Loucy (cell line): ENCODE data around the gene SDE2.

Experiments
- H2AFZ ChIP-seq: fragments of 200-600 bp; sonication (generic); 2 replicates; pipeline ENCODE4 v1.6.0; 2016; ENCODE audit warnings: antibody characterized with exemption, mild to moderate bottlenecking, low read length, moderate library complexity
- H3F3A ChIP-seq: fragments of 200-600 bp; 2 replicates; pipeline ENCODE4 v1.6.0; 2016; ENCODE audit warnings: antibody characterized with exemption, low read depth, mild to moderate bottlenecking
- H3K27me3 ChIP-seq: fragments of 200-600 bp; sonication (generic); 2 replicates; pipeline ENCODE4 v1.6.1; 2014; ENCODE audit warnings: low read length, mild to moderate bottlenecking; ENCODE audit not compliant: insufficient read depth, poor library complexity, severe bottlenecking
- H3K36me3 ChIP-seq: fragments of 200-600 bp; sonication (generic); 2 replicates; pipeline ENCODE4 v1.6.1; 2016; ENCODE audit warnings: low read length; ENCODE audit not compliant: insufficient read depth
- H3K4me1 ChIP-seq: fragments of 200-600 bp; sonication (generic); 2 replicates; pipeline ENCODE4 v1.5.1; 2014; ENCODE audit warnings: low read length, mild to moderate bottlenecking; ENCODE audit not compliant: insufficient read depth, poor library complexity, severe bottlenecking
- H3K4me2 ChIP-seq: fragments of 200-600 bp; sonication (generic); 2 replicates; pipeline ENCODE4 v1.6.0; 2014; ENCODE audit warnings: antibody characterized with exemption, low read length, low read depth, mild to moderate bottlenecking; ENCODE audit not compliant: poor library complexity, severe bottlenecking
- H3K4me3 ChIP-seq: fragments of 200-600 bp; sonication (generic); 2 replicates; pipeline ENCODE4 v1.5.1; 2014; ENCODE audit warnings: low read length, mild to moderate bottlenecking, mixed read lengths; ENCODE audit not compliant: poor library complexity, severe bottlenecking
- H3K79me2 ChIP-seq: fragments of 200-600 bp; sonication (generic); 2 replicates; pipeline ENCODE4 v1.6.1; 2014; ENCODE audit warnings: low read length; ENCODE audit not compliant: insufficient read depth
- H3K9ac ChIP-seq: fragments of 200-600 bp; sonication (generic); 2 replicates; pipeline ENCODE4 v1.6.0; 2014; ENCODE audit warnings: mild to moderate bottlenecking, low read depth, low read length, moderate library complexity; ENCODE audit not compliant: poor library complexity, severe bottlenecking
- H3K9me2 ChIP-seq: fragments of 200-600 bp; sonication (generic); replicated peaks from 2 replicates; pipeline ENCODE4 v1.6.1; 2016; ENCODE audit warnings: low read depth, low read length, mixed read lengths
- H3K9me3 ChIP-seq: fragments of 200-600 bp; sonication (generic); 2 replicates; pipeline ENCODE4 v1.6.1; 2014; ENCODE audit warnings: mild to moderate bottlenecking, antibody characterized with exemption, low read length, low read depth; ENCODE audit not compliant: insufficient read depth
- H4K20me1 ChIP-seq: fragments of 200-600 bp; sonication (generic); 2 replicates; pipeline ENCODE4 v1.6.0; 2014; ENCODE audit warnings: antibody characterized with exemption, low read length, mild to moderate bottlenecking; ENCODE audit not compliant: insufficient read depth, poor library complexity, severe bottlenecking
- CTCF ChIP-seq: fragments of 200-600 bp; sonication (generic); conservative IDR thresholded peaks from 2 replicates; pipeline ENCODE4 v1.5.1; 2014; ENCODE audit warnings: mild to moderate bottlenecking, antibody characterized with exemption, low read length
- EZH2phosphoT487 ChIP-seq: fragments of 200-600 bp; IDR thresholded peaks from 2 replicates; pipeline ENCODE4 v1.6.1; 2018; ENCODE audit warnings: antibody characterized with exemption, mild to moderate bottlenecking, moderate library complexity, borderline replicate concordance

Gene SDE2

GRCh38 chr1:225995919-225996864 is 3.0 kb downstream of the SDE2 start:
- H3K4me2 ChIP-seq, result peak overlapping the region; percentile 99
- H3K9me3 ChIP-seq, result no peaks in the 10 kb centered on the region
- peaks cover 81% of the 10 kb centered on the region for H3K79me2 ChIP-seq
- H3K9me2 ChIP-seq, result no peaks in the 10 kb centered on the region
- no peaks in the 10 kb centered on the region for H3K27me3 ChIP-seq
- peaks cover 31% of the 10 kb centered on the region for H3K36me3 ChIP-seq
- peak overlapping the region; percentile 95 for H3K4me3 ChIP-seq
- peaks cover 41% of the 10 kb centered on the region for H4K20me1 ChIP-seq
- H3K4me1 ChIP-seq, result peaks cover 56% of the 10 kb centered on the region
- peaks cover 16% of the 10 kb centered on the region for H3F3A ChIP-seq
- peak overlapping the region; percentile 95 for H3K9ac ChIP-seq
- no peak for TF ChIP-seq EZH2phosphoT487
- no peak for TF ChIP-seq CTCF
- no peak overlapping the region for H2AFZ ChIP-seq

GRCh38 chr1:225990705-225991464 is 8.3 kb downstream of the SDE2 start:
- H3K36me3 ChIP-seq, result peaks cover 76% of the 10 kb centered on the region
- H3K4me3 ChIP-seq, result peak overlapping the region; percentile 3
- no peaks in the 10 kb centered on the region for H3K9me3 ChIP-seq

More at GRCh38 chr1:225990705-225991464, 8.3 kb downstream of the SDE2 start:
- TF ChIP-seq EZH2phosphoT487 (no peak), CTCF (no peak)
- Histone ChIP-seq H3K27me3 (no peaks in the 10 kb centered on the region), H4K20me1 (peaks cover 43% of the 10 kb centered on the region), H3K79me2 (peaks cover 91% of the 10 kb centered on the region), H3K4me1 (peaks cover 49% of the 10 kb centered on the region), H3K4me2 (peak overlapping the region; percentile 44), H3K9ac (peak overlapping the region; percentile 22), H3F3A (peaks cover 3% of the 10 kb centered on the region; the same call in 1 of the 2 replicates), H3K9me2 (no peaks in the 10 kb centered on the region), H2AFZ (no peak overlapping the region)
